CD14-positive monocyte (primary cell): ENCODE data around the gene SMURF1. TPM values are rescaled to one million over a fixed set of nuclear protein-coding genes. Genes with fewer than 3 reads are reported as not detected.
A peak's percentile ranks its signal among the peaks of the same experiment; 100 is the strongest.

Experiments
- DNase-seq, 3 donors: peaks; one replicate each; pipeline ENCODE4 v3.0.0-alpha.2; 2011 to 2022
- H2AFZ ChIP-seq: 2 replicates; pipeline ENCODE4 v1.6.0; 2012; ENCODE audit warnings: mild to moderate bottlenecking, low read depth, low read length, inconsistent platforms; ENCODE audit not compliant: insufficient read depth, poor library complexity, severe bottlenecking
- H3K27ac ChIP-seq, 2 donors: 1 replicate in 1 of 2; 2 replicates in 1 of 2; pipeline ENCODE4 v1.5.1; 2012 to 2013; ENCODE audit warnings: low read length in 2 of 2, control low read depth in 1 of 2, inconsistent platforms in 1 of 2, low read depth in 1 of 2, mild to moderate bottlenecking in 1 of 2
- H3K27me3 ChIP-seq, 2 donors: one replicate each; pipeline versions ENCODE4 v1.6.0 to v1.6.1; 2011 to 2013; ENCODE audit warnings: low read length in 2 of 2; ENCODE audit not compliant: control insufficient read depth in 2 of 2, insufficient read depth in 2 of 2
- H3K36me3 ChIP-seq, 2 donors: replicated peaks in 1 of 2; 1 replicate in 1 of 2; 2 replicates in 1 of 2; pipeline versions ENCODE4 v1.5.1 to v1.6.1; 2012 to 2013; ENCODE audit warnings: low read length in 2 of 2, control low read depth in 1 of 2, inconsistent platforms in 1 of 2, mild to moderate bottlenecking in 1 of 2; ENCODE audit not compliant: insufficient read depth in 2 of 2, control insufficient read depth in 1 of 2
- H3K4me1 ChIP-seq, 2 donors: 1 replicate in 1 of 2; 2 replicates in 1 of 2; pipeline versions ENCODE4 v1.5.1 to v1.6.1; 2012 to 2013; ENCODE audit warnings: low read length in 2 of 2, control low read depth in 1 of 2, inconsistent platforms in 1 of 2, mild to moderate bottlenecking in 1 of 2, moderate library complexity in 1 of 2; ENCODE audit not compliant: insufficient read depth in 2 of 2, control insufficient read depth in 1 of 2
- H3K4me2 ChIP-seq: replicated peaks from 2 replicates; pipeline ENCODE3; 2012; ENCODE audit warnings: low read length, moderate library complexity, mild to moderate bottlenecking; ENCODE audit not compliant: poor library complexity, severe bottlenecking; ENCODE audit errors: extremely low read depth
- H3K4me3 ChIP-seq, 3 experiments: fragments of 200-600 bp in 1 of 3; sonication (generic) in 1 of 3; replicated peaks in 1 of 3; 1 replicate in 2 of 3; 2 replicates in 1 of 3; pipeline ENCODE4 v1.5.1; 2011 to 2013; ENCODE audit warnings: low read length in 3 of 3, mild to moderate bottlenecking in 3 of 3, control low read depth in 2 of 3, low read depth in 2 of 3, inconsistent platforms in 1 of 3, moderate library complexity in 1 of 3
- H3K79me2 ChIP-seq: 2 replicates; pipeline ENCODE4 v1.6.0; 2012; ENCODE audit warnings: mild to moderate bottlenecking, control low read depth, inconsistent platforms, low read length, moderate library complexity; ENCODE audit not compliant: insufficient read depth
- H3K9ac ChIP-seq: 2 replicates; pipeline ENCODE4 v1.6.0; 2017; ENCODE audit warnings: low read length, mild to moderate bottlenecking; ENCODE audit not compliant: insufficient read depth, poor library complexity, severe bottlenecking
- H3K9me3 ChIP-seq, 2 donors: replicated peaks in 1 of 2; 1 replicate in 1 of 2; 2 replicates in 1 of 2; pipeline versions ENCODE4 v1.5.1 to v1.6.1; 2012 to 2013; ENCODE audit warnings: low read length in 2 of 2, control low read depth in 1 of 2; ENCODE audit not compliant: control insufficient read depth in 1 of 2, insufficient read depth in 1 of 2
- H4K20me1 ChIP-seq: 2 replicates; pipeline ENCODE4 v1.6.0; 2012; ENCODE audit warnings: mild to moderate bottlenecking, low read length, control low read depth, moderate library complexity; ENCODE audit not compliant: insufficient read depth
- H3K27ac Mint-ChIP-seq, 7 donors: one replicate each; pipeline ENCODE4 v1.8.0; 2020; ENCODE audit warnings: mild to moderate bottlenecking in 7 of 7, mixed read lengths in 7 of 7, moderate library complexity in 6 of 7, inconsistent platforms in 2 of 7
- H3K27me3 Mint-ChIP-seq, 3 donors: one replicate each; pipeline ENCODE4 v1.8.0; 2021 to 2022; ENCODE audit warnings: low read depth in 3 of 3, mild to moderate bottlenecking in 3 of 3, mixed read lengths in 3 of 3, moderate library complexity in 3 of 3, inconsistent platforms in 1 of 3
- H3K36me3 Mint-ChIP-seq, 2 donors: one replicate each; pipeline ENCODE4 v1.8.0; 2020; ENCODE audit warnings: mixed read lengths in 2 of 2, inconsistent platforms in 1 of 2, mild to moderate bottlenecking in 1 of 2
- H3K4me1 Mint-ChIP-seq: one replicate; pipeline ENCODE4 v1.8.0; 2020; ENCODE audit warnings: mild to moderate bottlenecking, mixed read lengths
- H3K4me3 Mint-ChIP-seq, 2 donors: one replicate each; pipeline ENCODE4 v1.8.0; 2020; ENCODE audit warnings: mild to moderate bottlenecking in 2 of 2, mixed read lengths in 2 of 2, moderate library complexity in 1 of 2
- H3K9me3 Mint-ChIP-seq, 7 donors: one replicate each; pipeline ENCODE4 v1.8.0; 2020 to 2022; ENCODE audit warnings: mixed read lengths in 7 of 7, mild to moderate bottlenecking in 6 of 7, moderate library complexity in 6 of 7, inconsistent platforms in 2 of 7
- CTCF ChIP-seq: fragments of 200-600 bp; IDR thresholded peaks from one replicate; pipeline ENCODE4 v1.8.0; 2022; ENCODE audit warnings: antibody characterized with exemption, mild to moderate bottlenecking
- WGBS: methylation state at CpG from one replicate; pipeline ENCODE4 v1.1.5; 2013; ENCODE audit warnings: missing lambda C conversion rate; ENCODE audit not compliant: insufficient coverage; 5-methylcytosine and 5-hydroxymethylcytosine counted together
- intact Hi-C, 2 donors: fragments of 100-400 bp; cut with micrococcal nuclease; formaldehyde crosslinking; loops; one replicate each; pipeline versions ENCODE4 v1.15.0 to v1.15.1; 2023
- polyA plus RNA-seq, 3 donors: library from polyadenylated mRNA; depleted of rRNA in 1 of 3; unstranded in 2 of 3; stranded (reverse) in 1 of 3; fragments of 300-500 nt in 2 of 3; fragments of >200 nt in 1 of 3; fragmentation: Illumina TruSeq in 2 of 3; gene quantifications; 1 replicate in 2 of 3; 2 replicates in 1 of 3; pipeline ENCODE4 v1.2.3, GENCODE V29; 2012 to 2021

Gene SMURF1
- polyA plus RNA-seq, 3 donors = 0.48 to 15.8 (median 1.6) TPM

DNA sequence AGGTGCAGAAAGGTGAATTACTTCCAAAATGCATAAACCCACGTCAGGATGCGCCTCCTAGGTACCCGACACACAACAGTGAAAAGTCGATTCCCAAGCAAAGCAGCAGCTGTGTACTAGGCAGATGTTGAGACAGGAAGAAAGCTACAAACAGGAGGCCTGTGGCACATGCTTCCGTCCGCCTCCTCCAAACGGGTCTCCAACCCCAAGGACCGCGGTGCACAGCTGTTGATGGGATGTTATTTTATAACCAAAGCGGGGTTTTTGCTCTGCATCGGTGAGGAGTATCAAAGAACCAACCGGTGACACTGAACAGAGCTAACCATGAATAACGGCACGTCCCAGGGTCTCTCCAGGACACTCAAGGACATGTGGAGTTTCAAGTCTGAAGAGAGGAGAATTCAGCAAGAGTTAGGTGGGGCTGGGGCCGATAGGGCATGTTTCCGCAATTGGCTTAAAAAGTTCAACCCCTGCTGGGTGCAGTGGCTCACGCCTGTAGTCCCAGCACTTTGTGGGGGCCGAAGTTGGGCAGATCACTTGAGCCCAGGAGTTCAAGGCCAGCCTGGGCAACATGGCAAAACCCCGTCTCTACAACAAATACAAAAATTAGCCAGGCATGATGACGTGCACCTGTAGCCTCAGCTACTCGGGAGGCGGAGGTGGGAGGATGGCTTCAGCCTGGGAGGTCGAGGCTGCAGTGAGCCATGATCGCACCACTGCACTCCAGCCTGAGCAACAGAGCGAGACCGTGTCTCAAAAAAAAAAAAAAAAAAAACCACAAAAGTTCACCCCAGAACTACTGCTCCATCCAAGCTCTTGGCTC lies 108.0 kb downstream of the SMURF1 start:
- peak overlapping the region in 2 of 7 donors; percentile 33 to 68 for H3K27ac Mint-ChIP-seq
- Histone ChIP-seq H3K79me2 (no peaks in the 10 kb centered on the region), H3K4me2 (no peak overlapping the region), H4K20me1 (peaks cover 19% of the 10 kb centered on the region), H3K4me3 (no peak overlapping the region), H2AFZ (no peak overlapping the region), H3K9ac (no peak overlapping the region), H3K27ac (no peak overlapping the region), H3K27me3 (no peaks in the 10 kb centered on the region), H3K9me3 (no peaks in the 10 kb centered on the region), H3K4me1 (no peaks in the 10 kb centered on the region), H3K36me3 (peaks cover 84 to 100% of the 10 kb centered on the region in 2 donors)
- no peak for TF ChIP-seq CTCF
- intact Hi-C loops = no loop called here
- H3K27me3 Mint-ChIP-seq = peaks cover 0 to 2% (median 0%) of the 10 kb centered on the region in 3 donors
- no peak for DNase-seq
- H3K4me1 Mint-ChIP-seq = no peaks in the 10 kb centered on the region
- WGBS = 99% methylated on average over 14 of the region's 26 CpGs
- H3K4me3 Mint-ChIP-seq = no peak overlapping the region
- H3K36me3 Mint-ChIP-seq = peaks cover 84 to 97% of the 10 kb centered on the region in 2 donors
- peaks cover 0 to 1% (median 0%) of the 10 kb centered on the region in 7 donors for H3K9me3 Mint-ChIP-seq

- no peak overlapping the region for H3K4me2 ChIP-seq
- peaks cover 83 to 97% of the 10 kb centered on the region in 2 donors for H3K36me3 Mint-ChIP-seq
- H3K4me3 ChIP-seq = no peak overlapping the region
- no peak overlapping the region for H2AFZ ChIP-seq
- H3K4me3 Mint-ChIP-seq = no peak overlapping the region
- over 99% methylated on average over 25 of the region's 30 CpGs for WGBS
- no peak for TF ChIP-seq CTCF
- H3K27ac Mint-ChIP-seq = peak overlapping the region in 2 of 7 donors; percentile 1 to 47
- no peak for DNase-seq
- no peaks in the 10 kb centered on the region for H3K27me3 ChIP-seq
- no peaks in the 10 kb centered on the region for H3K79me2 ChIP-seq
- H3K27ac ChIP-seq = no peak overlapping the region
- H4K20me1 ChIP-seq = peaks cover 11% of the 10 kb centered on the region
- intact Hi-C loops = no loop called here
- no peak overlapping the region for H3K9ac ChIP-seq
- no peaks in the 10 kb centered on the region for H3K4me1 ChIP-seq
- no peaks in the 10 kb centered on the region for H3K4me1 Mint-ChIP-seq
- peaks cover 0 to 1% (median 0%) of the 10 kb centered on the region in 7 donors for H3K9me3 Mint-ChIP-seq
- H3K36me3 ChIP-seq = peaks cover 87 to 100% of the 10 kb centered on the region in 2 donors
- H3K9me3 ChIP-seq = no peaks in the 10 kb centered on the region
- H3K27me3 Mint-ChIP-seq = peaks cover 0 to 2% (median 0%) of the 10 kb centered on the region in 3 donors
Observed at GRCh38 chr7:99034932-99035722, 108.8 kb downstream of the SMURF1 start.
